Measurements from ENCODE around the gene RNASEL.
"Not testable (repeated sequence)": the region's sequence is repeated elsewhere in the genome, so short reads cannot be mapped to it uniquely, and the experiment has no call there.

The RNASEL gene, protein sequence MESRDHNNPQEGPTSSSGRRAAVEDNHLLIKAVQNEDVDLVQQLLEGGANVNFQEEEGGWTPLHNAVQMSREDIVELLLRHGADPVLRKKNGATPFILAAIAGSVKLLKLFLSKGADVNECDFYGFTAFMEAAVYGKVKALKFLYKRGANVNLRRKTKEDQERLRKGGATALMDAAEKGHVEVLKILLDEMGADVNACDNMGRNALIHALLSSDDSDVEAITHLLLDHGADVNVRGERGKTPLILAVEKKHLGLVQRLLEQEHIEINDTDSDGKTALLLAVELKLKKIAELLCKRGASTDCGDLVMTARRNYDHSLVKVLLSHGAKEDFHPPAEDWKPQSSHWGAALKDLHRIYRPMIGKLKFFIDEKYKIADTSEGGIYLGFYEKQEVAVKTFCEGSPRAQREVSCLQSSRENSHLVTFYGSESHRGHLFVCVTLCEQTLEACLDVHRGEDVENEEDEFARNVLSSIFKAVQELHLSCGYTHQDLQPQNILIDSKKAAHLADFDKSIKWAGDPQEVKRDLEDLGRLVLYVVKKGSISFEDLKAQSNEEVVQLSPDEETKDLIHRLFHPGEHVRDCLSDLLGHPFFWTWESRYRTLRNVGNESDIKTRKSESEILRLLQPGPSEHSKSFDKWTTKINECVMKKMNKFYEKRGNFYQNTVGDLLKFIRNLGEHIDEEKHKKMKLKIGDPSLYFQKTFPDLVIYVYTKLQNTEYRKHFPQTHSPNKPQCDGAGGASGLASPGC

DNA sequence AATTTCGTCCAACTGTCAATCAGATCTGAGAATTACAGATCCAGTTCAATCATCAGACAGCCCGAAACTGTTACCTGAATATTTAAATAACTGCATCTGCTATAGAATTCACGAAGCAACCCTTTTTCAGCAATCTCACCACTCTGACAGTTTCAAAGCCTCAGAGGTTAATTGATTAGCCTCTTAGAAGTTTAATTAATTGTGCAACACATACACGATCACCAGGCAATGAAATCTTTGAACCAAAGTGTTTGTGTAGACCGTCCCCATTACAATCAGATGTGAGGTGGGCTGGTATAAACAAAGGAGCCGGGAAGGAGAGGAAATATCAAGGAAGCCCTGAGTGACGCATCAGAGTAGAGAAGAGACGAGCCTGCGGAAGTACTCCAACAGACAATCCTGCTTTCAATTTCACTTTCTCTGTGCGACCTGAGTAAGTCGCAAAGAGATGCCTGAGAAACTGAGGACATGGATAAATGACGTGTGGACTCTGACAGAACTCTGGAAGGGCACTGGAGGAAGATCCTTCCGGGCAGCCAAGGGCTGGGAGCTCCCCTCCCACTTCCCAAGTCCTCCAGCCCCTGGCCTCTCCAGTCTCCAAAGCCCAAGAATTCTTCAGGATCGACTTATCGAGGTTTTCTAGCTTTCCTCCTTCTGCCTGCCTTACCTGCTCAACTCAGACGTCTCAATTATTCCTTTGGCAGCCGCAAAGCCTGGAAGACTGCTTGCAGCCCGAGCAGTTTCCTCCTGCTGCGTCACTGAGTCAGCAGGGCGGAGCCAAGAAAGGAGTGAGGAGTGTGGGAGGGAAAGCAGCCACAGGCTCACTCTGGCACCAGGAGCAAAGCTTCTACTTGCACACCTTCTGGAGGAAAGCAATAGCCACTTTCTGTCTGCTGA is at the start of gene RNASEL:
Gene RNASEL, minus strand, starts transcription at position 757 of the 897 bp plus-strand sequence. CDS start 2,450 bp downstream, outside the sequence.
- intact Hi-C loops (cut with micrococcal nuclease) = loop anchor here (10.0 kb wide), 1 partner anchor 144 kb away; no protein-coding TSS in a partner anchor
- H3K36me3 Mint-ChIP-seq (ENCODE audit: low read depth) = peaks cover 26% of the 10 kb centered on the region
- no peaks in the 10 kb centered on the region for H3K27me3 Mint-ChIP-seq
- H3K4me1 Mint-ChIP-seq (ENCODE audit: low read depth) = peaks cover 44% of the 10 kb centered on the region
- H3K27ac Mint-ChIP-seq = peak within 1 kb of the TSS; percentile 98
- peak within 1 kb of the TSS; percentile 100 for H3K4me3 Mint-ChIP-seq
- peaks cover 13% of the 10 kb centered on the region for H3K9me3 Mint-ChIP-seq

DNA sequence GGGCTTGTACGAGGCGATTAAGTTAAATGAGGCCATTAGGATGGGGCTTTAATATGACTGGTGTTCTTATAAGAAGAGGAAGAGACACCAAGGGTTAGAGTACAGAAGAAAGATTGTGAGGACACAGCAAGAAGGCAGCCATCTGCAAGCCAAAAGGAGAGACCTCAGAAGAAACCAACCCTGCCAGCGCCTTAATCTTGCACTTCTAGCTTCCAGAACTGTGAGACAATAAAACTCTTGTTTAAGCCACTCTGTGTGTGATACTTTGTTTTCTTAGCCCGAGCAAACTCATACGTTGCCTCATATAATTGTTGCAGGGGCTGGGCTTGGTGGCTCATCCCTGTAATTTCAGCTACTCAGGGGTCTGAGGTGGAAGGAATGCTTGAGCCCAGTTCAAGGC is 48.7 kb upstream of the RNASEL start:
- Mint-ChIP-seq H3K27me3 (peaks cover 7% of the 10 kb centered on the region), H3K36me3 (ENCODE audit: low read depth) (no peaks in the 10 kb centered on the region), H3K4me1 (ENCODE audit: low read depth) (no peaks in the 10 kb centered on the region), H3K27ac (no peak overlapping the region), H3K4me3 (no peak overlapping the region), H3K9me3 (no peaks in the 10 kb centered on the region)
- intact Hi-C loops (cut with micrococcal nuclease) = no loop called here

DNA sequence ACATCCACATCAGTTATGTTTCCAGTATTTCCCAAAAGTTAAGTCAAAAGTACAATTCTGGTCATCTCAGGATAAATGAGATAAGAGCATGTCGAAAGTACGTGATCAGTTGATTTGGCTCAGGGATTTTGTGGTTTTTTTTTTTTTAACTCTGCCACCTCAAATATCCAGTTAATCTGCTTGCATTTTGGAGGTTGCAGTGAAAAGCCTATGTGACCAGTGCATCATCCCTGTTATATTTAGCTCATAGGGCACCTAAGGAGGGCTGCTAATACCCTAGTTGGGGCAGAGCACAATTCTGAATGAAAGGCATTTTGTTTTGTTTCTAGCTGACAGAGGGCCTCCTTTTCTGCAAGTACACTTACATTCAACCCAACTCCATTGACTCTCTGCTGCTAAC is 46.8 kb upstream of the RNASEL start:
- Mint-ChIP-seq H3K27ac (no peak overlapping the region), H3K4me3 (no peak overlapping the region), H3K27me3 (peaks cover 7% of the 10 kb centered on the region), H3K4me1 (ENCODE audit: low read depth) (peaks cover 9% of the 10 kb centered on the region), H3K36me3 (ENCODE audit: low read depth) (no peaks in the 10 kb centered on the region), H3K9me3 (no peaks in the 10 kb centered on the region)
- intact Hi-C loops (cut with micrococcal nuclease) = no loop called here

DNA sequence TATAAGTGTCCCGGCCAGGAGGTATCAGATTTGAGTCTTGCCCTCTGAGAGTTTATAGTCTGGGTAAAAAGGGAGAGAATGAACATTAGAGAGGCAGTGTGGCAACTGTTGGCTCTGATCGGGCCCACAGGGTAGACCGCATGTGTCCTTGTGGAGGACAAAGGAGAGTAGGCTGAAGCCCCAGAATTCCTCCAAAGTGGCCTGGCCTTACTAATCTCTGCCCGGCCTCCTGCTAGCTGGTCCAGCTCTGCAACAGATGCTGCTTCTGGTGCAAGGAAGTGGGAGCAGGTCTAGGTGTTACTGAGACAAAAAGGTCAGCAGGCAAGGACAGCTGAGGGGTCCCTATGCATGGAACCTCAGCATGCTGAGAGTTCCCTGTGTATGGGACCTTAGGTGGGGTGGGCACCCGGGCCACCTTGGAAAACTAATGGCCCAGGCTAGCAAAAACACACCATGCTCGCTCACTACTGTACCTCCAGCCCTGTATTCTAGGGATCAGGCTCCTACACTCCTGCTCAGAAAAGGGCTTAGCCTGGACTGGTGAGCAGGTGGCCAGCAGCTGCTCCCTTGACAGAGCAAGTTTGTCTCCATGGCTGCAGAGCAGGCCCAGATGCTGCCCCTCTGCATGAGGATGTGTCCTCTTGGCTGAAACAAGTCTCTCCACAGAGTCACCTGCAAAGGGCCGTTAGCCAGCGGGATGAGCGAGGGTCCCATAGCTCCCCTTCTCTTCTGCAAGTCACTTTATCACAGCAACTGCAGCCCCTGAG is 45.4 kb upstream of the RNASEL start:
- H3K36me3 Mint-ChIP-seq (ENCODE audit: low read depth) = no peaks in the 10 kb centered on the region
- H3K27ac Mint-ChIP-seq = no peak overlapping the region
- H3K9me3 Mint-ChIP-seq = no peaks in the 10 kb centered on the region
- intact Hi-C loops (cut with micrococcal nuclease) = no loop called here
- H3K4me1 Mint-ChIP-seq (ENCODE audit: low read depth) = peaks cover 13% of the 10 kb centered on the region
- H3K4me3 Mint-ChIP-seq = no peak overlapping the region
- H3K27me3 Mint-ChIP-seq = peaks cover 7% of the 10 kb centered on the region

DNA sequence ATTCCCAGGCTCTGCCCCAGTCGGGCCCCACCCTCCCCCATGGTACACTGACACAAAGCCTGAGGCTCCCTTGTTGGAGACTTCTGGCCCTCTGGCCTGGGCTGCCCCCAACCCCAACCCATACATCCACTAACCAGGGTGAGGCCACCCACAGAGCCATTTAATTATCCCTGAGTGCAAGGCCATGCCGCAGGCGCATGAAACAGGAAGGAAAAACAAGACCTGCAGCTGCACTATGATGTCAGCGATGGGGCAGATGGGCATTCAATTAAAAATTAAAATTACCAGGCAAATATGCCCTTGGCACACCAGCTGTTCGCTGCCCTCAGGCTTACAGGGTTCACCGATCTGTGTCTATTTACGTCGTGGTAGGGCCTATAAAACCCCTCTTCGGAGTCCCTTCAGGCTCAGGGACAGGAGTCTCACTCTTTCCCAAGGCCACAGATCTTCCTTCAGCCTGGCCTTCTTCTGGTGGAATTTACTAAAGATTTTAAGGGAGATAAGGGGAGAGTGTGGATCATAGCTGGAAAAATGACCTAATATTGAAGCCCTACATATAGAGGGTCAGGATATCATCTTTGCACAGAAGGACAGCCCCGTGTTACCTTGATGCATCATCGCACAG is 44.7 kb upstream of the RNASEL start:
- H3K4me3 Mint-ChIP-seq = no peak overlapping the region
- no peaks in the 10 kb centered on the region for H3K9me3 Mint-ChIP-seq
- peaks cover 7% of the 10 kb centered on the region for H3K27me3 Mint-ChIP-seq
- intact Hi-C loops (cut with micrococcal nuclease) = no loop called here
- H3K4me1 Mint-ChIP-seq (ENCODE audit: low read depth) = peaks cover 14% of the 10 kb centered on the region
- H3K27ac Mint-ChIP-seq = no peak overlapping the region
- no peaks in the 10 kb centered on the region for H3K36me3 Mint-ChIP-seq (ENCODE audit: low read depth)

DNA sequence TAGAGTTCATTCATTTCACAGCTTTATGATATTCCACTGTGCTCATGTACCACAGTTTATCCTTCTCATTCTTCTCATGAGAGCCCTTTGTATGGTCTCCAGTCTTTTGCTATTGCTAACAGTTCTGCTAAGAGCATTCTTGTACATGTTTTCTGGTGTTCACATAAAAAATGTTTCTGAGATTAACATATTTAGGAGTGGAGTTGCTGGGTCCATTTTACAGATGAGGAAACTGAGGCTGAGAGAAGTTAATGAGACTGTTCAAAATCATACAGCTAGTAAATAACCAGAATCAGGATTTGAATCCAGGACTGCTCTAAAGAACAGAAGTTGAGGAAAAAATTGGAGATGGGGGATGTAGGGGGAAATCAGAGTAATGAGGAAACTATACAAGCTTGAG is 44.0 kb upstream of the RNASEL start:
- H3K9me3 Mint-ChIP-seq = no peaks in the 10 kb centered on the region
- H3K36me3 Mint-ChIP-seq (ENCODE audit: low read depth) = no peaks in the 10 kb centered on the region
- peaks cover 14% of the 10 kb centered on the region for H3K4me1 Mint-ChIP-seq (ENCODE audit: low read depth)
- H3K4me3 Mint-ChIP-seq = no peak overlapping the region
- H3K27ac Mint-ChIP-seq = no peak overlapping the region
- peaks cover 7% of the 10 kb centered on the region for H3K27me3 Mint-ChIP-seq
- intact Hi-C loops (cut with micrococcal nuclease) = no loop called here

DNA sequence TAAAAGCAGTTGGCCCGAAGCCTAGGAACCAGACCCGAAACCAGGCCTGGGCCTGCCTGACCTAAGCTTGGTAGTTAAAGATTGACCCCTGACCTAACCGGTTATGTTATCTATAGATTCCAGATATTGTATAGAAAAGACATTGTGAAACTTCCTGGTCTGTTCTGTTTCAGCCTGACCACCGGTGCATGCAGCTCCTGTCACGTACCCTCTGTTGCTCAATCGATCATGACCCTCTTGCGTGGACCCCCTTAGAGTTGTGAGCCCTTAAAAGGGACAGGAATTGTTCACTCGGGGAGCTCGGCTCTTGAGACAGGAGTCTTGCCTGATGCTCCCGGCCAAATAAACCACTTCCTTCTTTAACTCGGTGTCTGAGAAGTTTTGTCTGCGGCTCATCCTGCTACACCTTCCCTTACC is 43.4 kb upstream of the RNASEL start:
- H3K36me3 Mint-ChIP-seq (ENCODE audit: low read depth); H3K4me3 Mint-ChIP-seq; H3K9me3 Mint-ChIP-seq; H3K27me3 Mint-ChIP-seq; H3K27ac Mint-ChIP-seq; intact Hi-C loops (cut with micrococcal nuclease): not testable (repeated sequence)
- peaks cover 14% of the 10 kb centered on the region for H3K4me1 Mint-ChIP-seq (ENCODE audit: low read depth)

DNA sequence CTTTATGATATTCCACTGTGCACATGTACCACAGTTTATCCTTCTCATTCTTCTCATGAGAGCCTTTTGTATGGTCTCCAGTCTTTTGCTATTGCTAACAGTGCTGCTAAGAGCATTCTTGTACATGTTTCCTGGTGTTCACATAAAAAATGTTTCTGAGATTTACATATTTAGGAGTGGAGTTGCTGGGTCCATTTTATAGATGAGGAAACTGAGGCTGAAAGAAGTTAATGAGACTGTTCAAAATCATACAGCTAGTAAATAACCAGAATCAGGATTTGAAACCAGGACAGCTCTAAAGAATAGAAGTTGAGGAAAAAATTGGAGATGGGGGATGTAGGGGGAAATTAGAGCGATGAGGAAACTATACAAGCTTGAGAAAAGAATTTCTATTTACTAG is 42.9 kb upstream of the RNASEL start:
- Mint-ChIP-seq H3K27me3 (peaks cover 4% of the 10 kb centered on the region), H3K4me1 (ENCODE audit: low read depth) (peaks cover 14% of the 10 kb centered on the region), H3K27ac (no peak overlapping the region), H3K4me3 (no peak overlapping the region), H3K9me3 (no peaks in the 10 kb centered on the region), H3K36me3 (ENCODE audit: low read depth) (no peaks in the 10 kb centered on the region)
- intact Hi-C loops (cut with micrococcal nuclease) = no loop called here

DNA sequence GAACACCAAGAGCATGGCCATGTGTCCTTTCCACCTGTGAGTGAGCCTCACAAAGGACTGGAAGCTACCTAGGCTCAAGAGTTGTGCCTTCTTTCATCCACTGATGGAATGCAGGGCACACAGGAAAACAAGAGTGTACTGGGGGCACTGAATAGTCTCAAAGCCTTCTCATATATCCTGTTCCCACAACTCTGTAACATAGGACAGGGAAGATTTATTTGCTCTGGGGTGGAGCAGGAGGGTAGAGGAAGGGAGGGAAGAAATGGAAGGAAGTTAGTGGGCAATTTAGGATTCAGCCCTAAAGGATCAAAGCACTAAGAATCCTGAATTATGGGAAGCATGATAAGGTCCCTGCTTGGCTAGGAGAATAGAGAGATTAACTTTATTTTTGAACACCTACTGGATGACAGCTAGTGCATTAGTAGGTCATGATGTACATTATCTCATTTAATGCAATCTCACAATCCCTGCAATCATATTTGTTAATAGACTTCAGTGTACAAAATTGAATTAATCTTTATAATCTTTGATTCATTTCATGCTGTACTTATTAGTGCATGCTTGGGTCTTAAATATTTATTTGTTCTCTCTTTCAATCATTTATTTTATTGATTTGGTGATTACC is 42.1 kb upstream of the RNASEL start:
- H3K36me3 Mint-ChIP-seq (ENCODE audit: low read depth) = no peaks in the 10 kb centered on the region
- peaks cover 14% of the 10 kb centered on the region for H3K4me1 Mint-ChIP-seq (ENCODE audit: low read depth)
- no peak overlapping the region for H3K4me3 Mint-ChIP-seq
- peaks cover 4% of the 10 kb centered on the region for H3K27me3 Mint-ChIP-seq
- intact Hi-C loops (cut with micrococcal nuclease) = no loop called here
- no peaks in the 10 kb centered on the region for H3K9me3 Mint-ChIP-seq
- H3K27ac Mint-ChIP-seq = no peak overlapping the region

DNA sequence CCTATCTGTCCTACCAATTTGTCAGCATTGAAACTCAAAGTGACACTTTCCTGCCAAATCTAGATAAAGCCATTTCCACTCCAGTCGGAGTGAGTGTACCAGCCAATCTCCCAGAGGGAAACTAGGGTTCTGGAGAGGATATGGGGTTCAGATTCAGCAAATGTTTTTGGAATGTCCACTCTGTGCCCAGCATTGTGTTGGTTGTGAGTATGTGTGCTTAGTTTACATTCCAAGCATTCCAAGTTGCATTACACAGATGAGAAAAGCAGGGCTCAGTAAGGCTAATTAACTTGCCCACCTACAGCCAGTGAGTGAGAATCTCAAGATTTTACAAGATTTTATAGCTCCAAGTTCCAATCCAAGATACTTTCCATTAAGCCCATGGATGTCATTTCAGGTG is 41.5 kb upstream of the RNASEL start:
- Mint-ChIP-seq H3K36me3 (ENCODE audit: low read depth) (no peaks in the 10 kb centered on the region), H3K27me3 (peaks cover 4% of the 10 kb centered on the region), H3K4me1 (ENCODE audit: low read depth) (peaks cover 14% of the 10 kb centered on the region), H3K27ac (no peak overlapping the region), H3K9me3 (no peaks in the 10 kb centered on the region), H3K4me3 (no peak overlapping the region)
- intact Hi-C loops (cut with micrococcal nuclease) = no loop called here

DNA sequence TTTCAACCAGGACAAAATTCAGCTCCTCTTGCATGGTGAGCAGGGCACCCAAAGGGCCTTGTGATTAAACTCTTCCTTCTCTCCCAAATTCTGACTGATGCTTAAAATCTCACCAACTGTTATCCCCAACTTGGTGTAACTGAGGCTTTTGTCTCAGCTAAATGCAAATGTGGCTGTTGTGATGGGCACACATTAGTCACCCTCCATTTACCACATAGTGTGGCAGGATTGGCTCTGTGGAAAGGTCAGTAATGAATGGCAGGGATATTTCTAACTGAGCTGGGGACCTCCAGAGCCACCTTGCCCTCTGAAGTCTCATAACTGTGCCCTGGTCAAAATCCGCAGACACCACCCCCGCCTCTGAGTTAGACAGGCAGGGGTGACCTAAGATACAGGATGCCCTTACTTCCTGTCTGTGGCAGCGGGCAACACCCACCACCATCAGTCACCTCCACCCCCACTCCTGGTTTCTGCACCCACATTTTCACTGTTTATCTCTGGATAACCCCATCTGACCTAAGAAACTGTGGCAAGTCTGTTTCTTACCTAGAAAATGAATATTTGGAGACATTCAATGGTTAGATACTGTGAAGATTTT is 40.5 kb upstream of the RNASEL start:
- H3K9me3 Mint-ChIP-seq = no peaks in the 10 kb centered on the region
- intact Hi-C loops (cut with micrococcal nuclease) = no loop called here
- no peak overlapping the region for H3K4me3 Mint-ChIP-seq
- H3K36me3 Mint-ChIP-seq (ENCODE audit: low read depth) = no peaks in the 10 kb centered on the region
- H3K27me3 Mint-ChIP-seq = peaks cover 4% of the 10 kb centered on the region
- no peak overlapping the region for H3K27ac Mint-ChIP-seq
- peaks cover 14% of the 10 kb centered on the region for H3K4me1 Mint-ChIP-seq (ENCODE audit: low read depth)

DNA sequence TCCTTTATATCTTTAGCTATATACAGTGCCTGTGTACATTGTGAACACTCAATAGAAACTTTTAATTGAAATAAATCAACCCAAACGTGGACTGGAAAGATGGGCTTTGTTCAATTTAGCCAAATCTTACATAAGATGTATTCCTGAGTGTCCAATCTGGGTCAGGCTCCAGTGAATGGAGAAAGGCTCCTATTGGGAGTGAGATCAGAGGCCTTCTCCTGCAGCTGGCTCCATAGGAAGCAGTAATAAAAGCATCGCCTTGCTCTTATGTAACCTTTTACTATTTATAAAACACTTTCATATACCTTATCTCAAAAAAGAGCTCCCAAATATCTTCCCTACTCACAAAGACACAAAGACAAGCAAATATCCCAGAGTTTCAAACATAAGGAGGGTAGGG is 40.0 kb upstream of the RNASEL start:
- intact Hi-C loops (cut with micrococcal nuclease) = no loop called here
- H3K9me3 Mint-ChIP-seq = no peaks in the 10 kb centered on the region
- no peak overlapping the region for H3K4me3 Mint-ChIP-seq

More for the DNA sequence above, 40.0 kb upstream of the RNASEL start:
- peaks cover 4% of the 10 kb centered on the region for H3K27me3 Mint-ChIP-seq
- no peak overlapping the region for H3K27ac Mint-ChIP-seq
- peaks cover 14% of the 10 kb centered on the region for H3K4me1 Mint-ChIP-seq (ENCODE audit: low read depth)
- H3K36me3 Mint-ChIP-seq (ENCODE audit: low read depth) = no peaks in the 10 kb centered on the region
